Inflammatory macrophage (primary cell): Measurements from ENCODE around the gene CBLB.

ENCODE experiments used
- DNase-seq, 2 donors: peaks; one replicate each; pipeline ENCODE4 v3.0.0-alpha.2; 2020 to 2022

CBLB gene

GRCh38 chr3:105869861-105870755 lies 1.3 kb upstream of the CBLB start:
- DNase-seq, result peak in 1 of 2 donors; percentile 39

GRCh38 chr3:105869531-105869833 lies 670 bp upstream of the CBLB start:
- no peak for DNase-seq

GRCh38 chr3:105868431-105868741 lies 426 bp downstream of the CBLB start:
- peak; percentile 13 to 30 for DNase-seq

- DNase-seq, result no peak
Measured at GRCh38 chr3:105867712-105868430, 941 bp downstream of the CBLB start.

- peak; percentile 11 to 35 for DNase-seq
Measured at GRCh38 chr3:105866656-105867653, 1.9 kb downstream of the CBLB start.

GRCh38 chr3:105865867-105866350 lies 2.9 kb downstream of the CBLB start:
- DNase-seq, result no peak

GRCh38 chr3:105865016-105865623 lies 3.7 kb downstream of the CBLB start:
- no peak for DNase-seq

GRCh38 chr3:105864212-105864611 lies 4.6 kb downstream of the CBLB start:
- DNase-seq, result no peak

- no peak for DNase-seq
Measured at GRCh38 chr3:105863608-105864007, 5.2 kb downstream of the CBLB start.

GRCh38 chr3:105862217-105862616 lies 6.6 kb downstream of the CBLB start:
- DNase-seq, result peak in 1 of 2 donors; percentile 12

GRCh38 chr3:105860641-105861040 lies 8.2 kb downstream of the CBLB start:
- no peak for DNase-seq

- no peak for DNase-seq
Measured at GRCh38 chr3:105858017-105858416, 10.8 kb downstream of the CBLB start.

GRCh38 chr3:105857601-105858000 lies 11.2 kb downstream of the CBLB start:
- no peak for DNase-seq

- DNase-seq, result no peak
Measured at GRCh38 chr3:105856605-105857004, 12.2 kb downstream of the CBLB start.

GRCh38 chr3:105853801-105854432 lies 14.9 kb downstream of the CBLB start:
- no peak for DNase-seq

- no peak for DNase-seq
Measured at GRCh38 chr3:105851582-105851981, 17.2 kb downstream of the CBLB start.

GRCh38 chr3:105851176-105851575 lies 17.6 kb downstream of the CBLB start:
- no peak for DNase-seq

- DNase-seq, result no peak
Measured at GRCh38 chr3:105850593-105850992, 18.2 kb downstream of the CBLB start.

- DNase-seq, result no peak
Measured at GRCh38 chr3:105848821-105849220, 20.0 kb downstream of the CBLB start.

GRCh38 chr3:105847865-105848264 lies 20.9 kb downstream of the CBLB start:
- no peak for DNase-seq

GRCh38 chr3:105847452-105847851 lies 21.4 kb downstream of the CBLB start:
- DNase-seq, result no peak

- no peak for DNase-seq
Measured at GRCh38 chr3:105846809-105847208, 22.0 kb downstream of the CBLB start.
